SK-N-MC (cell line): ENCODE measurements around the gene TAPBPL.

Experiments
- DNase-seq: peaks from one replicate; pipeline ENCODE4 v3.0.0-alpha.2; 2011; ENCODE audit warnings: low read depth, low spot score
- H3K27ac ChIP-seq: fragments of 200-600 bp; sonication (generic); 2 replicates; pipeline ENCODE4 v1.5.1; 2016; ENCODE audit warnings: mixed run types
- H3K36me3 ChIP-seq: fragments of 200-600 bp; sonication (generic); 2 replicates; pipeline ENCODE4 v1.6.1; 2017; ENCODE audit warnings: antibody characterized with exemption, low read length, mixed read lengths; ENCODE audit not compliant: insufficient read depth
- H3K4me3 ChIP-seq: fragments of 200-600 bp; sonication (generic); 2 replicates; pipeline ENCODE4 v1.5.1; 2016
- H3K9ac ChIP-seq: fragments of 200-600 bp; sonication (generic); 2 replicates; pipeline ENCODE4 v1.8.0; 2017; ENCODE audit warnings: mixed run types, mixed read lengths; ENCODE audit not compliant: insufficient read length
- H3K9me3 ChIP-seq: fragments of 200-600 bp; sonication (generic); 2 replicates; pipeline ENCODE4 v1.6.1; 2017; ENCODE audit warnings: low read depth, mild to moderate bottlenecking, antibody characterized with exemption, low read length, moderate library complexity, mixed read lengths
- EZH2 ChIP-seq: fragments of 200-600 bp; sonication (generic); IDR thresholded peaks from one replicate; pipeline ENCODE4 v1.6.1; 2017; ENCODE audit warnings: antibody characterized with exemption
- FOXP2 ChIP-seq: optimal IDR thresholded peaks from 2 replicates; pipeline ENCODE3; 2011; ENCODE audit warnings: mild to moderate bottlenecking, moderate library complexity; ENCODE audit not compliant: insufficient read depth; ENCODE audit errors: extremely low read length, control extremely low read depth
- POLR2AphosphoS5 ChIP-seq: IDR thresholded peaks from 2 replicates; pipeline ENCODE4 v1.6.1; 2012; ENCODE audit warnings: mild to moderate bottlenecking, low read depth, low read length, borderline replicate concordance

TAPBPL gene

GRCh38 chr12:6443361-6443983, 8.4 kb upstream of the TAPBPL start:
- no peaks in the 10 kb centered on the region for H3K9me3 ChIP-seq
- H3K4me3 ChIP-seq, result no peak overlapping the region
- no peak for TF ChIP-seq FOXP2
- no peak for TF ChIP-seq POLR2AphosphoS5
- TF ChIP-seq EZH2, result no peak
- H3K27ac ChIP-seq, result no peak overlapping the region
- no peak for DNase-seq
- H3K36me3 ChIP-seq, result no peaks in the 10 kb centered on the region
- no peak overlapping the region for H3K9ac ChIP-seq

- no peak overlapping the region for H3K27ac ChIP-seq
- no peak for TF ChIP-seq POLR2AphosphoS5
- TF ChIP-seq EZH2, result no peak
- TF ChIP-seq FOXP2, result no peak
Measured at GRCh38 chr12:6444031-6444430, 7.8 kb upstream of the TAPBPL start.

GRCh38 chr12:6444704-6445688, 6.8 kb upstream of the TAPBPL start, which contains the start of gene CD27:
TSS of gene CD27 (plus strand) at chr12:6444955. CDS start at chr12:6445096, 141 bp downstream.
- no peak within 1 kb of the TSS for H3K27ac ChIP-seq

More at GRCh38 chr12:6444031-6444430, 7.8 kb upstream of the TAPBPL start:
- Histone ChIP-seq H3K9me3 (no peaks in the 10 kb centered on the region), H3K36me3 (no peaks in the 10 kb centered on the region), H3K4me3 (no peak overlapping the region), H3K9ac (no peak overlapping the region)
- DNase-seq, result no peak

GRCh38 chr12:6450091-6450868, 1.6 kb upstream of the TAPBPL start:
- Histone ChIP-seq H3K27ac (no peak overlapping the region), H3K9me3 (no peaks in the 10 kb centered on the region), H3K36me3 (no peaks in the 10 kb centered on the region), H3K4me3 (no peak overlapping the region), H3K9ac (no peak overlapping the region)
- no peak for TF ChIP-seq FOXP2
- TF ChIP-seq POLR2AphosphoS5, result no peak
- TF ChIP-seq EZH2, result no peak
- no peak for DNase-seq

More at GRCh38 chr12:6444704-6445688, 6.8 kb upstream of the TAPBPL start, which contains the start of gene CD27:
- no peak for DNase-seq
- no peak within 1 kb of the TSS for H3K4me3 ChIP-seq
- H3K9ac ChIP-seq, result no peak within 1 kb of the TSS
- no peak for TF ChIP-seq POLR2AphosphoS5
- TF ChIP-seq FOXP2, result no peak
- no peak for TF ChIP-seq EZH2
- H3K36me3 ChIP-seq, result no peaks in the 10 kb centered on the region
- no peaks in the 10 kb centered on the region for H3K9me3 ChIP-seq

- no peak for DNase-seq
- no peaks in the 10 kb centered on the region for H3K36me3 ChIP-seq
- no peak overlapping the region for H3K4me3 ChIP-seq
- no peak overlapping the region for H3K9ac ChIP-seq
- H3K27ac ChIP-seq, result no peak overlapping the region
- no peak for TF ChIP-seq EZH2
- no peak for TF ChIP-seq FOXP2
- TF ChIP-seq POLR2AphosphoS5, result no peak
- H3K9me3 ChIP-seq, result no peaks in the 10 kb centered on the region
Measured at GRCh38 chr12:6450869-6451347, 934 bp upstream of the TAPBPL start.

GRCh38 chr12:6452245-6452943, 552 bp downstream of the TAPBPL start:
- Histone ChIP-seq H3K36me3 (no peaks in the 10 kb centered on the region), H3K9ac (no peak overlapping the region), H3K4me3 (no peak overlapping the region), H3K9me3 (no peaks in the 10 kb centered on the region), H3K27ac (no peak overlapping the region)
- DNase-seq, result no peak
- TF ChIP-seq FOXP2 (no peak), EZH2 (no peak), POLR2AphosphoS5 (no peak)

- Histone ChIP-seq H3K9me3 (no peaks in the 10 kb centered on the region), H3K4me3 (no peak overlapping the region), H3K9ac (no peak overlapping the region), H3K27ac (no peak overlapping the region), H3K36me3 (no peaks in the 10 kb centered on the region)
- TF ChIP-seq FOXP2, result no peak
- TF ChIP-seq POLR2AphosphoS5, result no peak
- TF ChIP-seq EZH2, result no peak
- DNase-seq, result no peak
Measured at GRCh38 chr12:6452944-6453630, 1.2 kb downstream of the TAPBPL start.
